ENCODE measurements around the gene CAPN15. TPM values are rescaled to one million over a fixed set of nuclear protein-coding genes. Genes with fewer than 3 reads are reported as not detected.

The CAPN15 gene
- total RNA-seq, 6 experiments from 2014 or later, result 17.3 to 34.3 (median 23.3) TPM

- WGBS (ENCODE audit: insufficient coverage, low coverage, low lambda C conversion rate, missing lambda C conversion rate), result no CpG with 5 or more reads among the region's 13 CpGs
Observed at GRCh38 chr16:520847-521246, 6.7 kb upstream of the CAPN15 start.

GRCh38 chr16:521381-522210 lies 5.9 kb upstream of the CAPN15 start:
- intact Hi-C loops (cut with DNase I), result no loop called here
- Histone ChIP-seq H3K36me3 (peaks cover 3 to 29% (median 6%) of the 10 kb centered on the region in 4 donors), H3K27ac (no peak overlapping the region), H3K4me3 (no peak overlapping the region), H3K9me3 (no peaks in the 10 kb centered on the region), H3K27me3 (no peaks in the 10 kb centered on the region), H3K4me1 (peaks cover 0 to 9% (median 4%) of the 10 kb centered on the region in 4 donors)
- no peak for DNase-seq
- WGBS (ENCODE audit: insufficient coverage, low coverage, low lambda C conversion rate, missing lambda C conversion rate), result 58% methylated on average over 4 of the region's 34 CpGs
- ATAC-seq, result peak in 1 of 4 donors; percentile 2
- no peak for TF ChIP-seq CTCF (IDR thresholded peaks at IDR 0.05)
- no peak for TF ChIP-seq POLR2A (IDR thresholded peaks at IDR 0.05)

More at GRCh38 chr16:520847-521246, 6.7 kb upstream of the CAPN15 start:
- intact Hi-C loops (cut with DNase I), result no loop called here
- no peaks in the 10 kb centered on the region for H3K9me3 ChIP-seq
- H3K4me3 ChIP-seq, result no peak overlapping the region
- H3K27me3 ChIP-seq, result no peaks in the 10 kb centered on the region
- H3K36me3 ChIP-seq, result peaks cover 3 to 36% (median 6%) of the 10 kb centered on the region in 4 donors
- no peak for TF ChIP-seq POLR2A (IDR thresholded peaks at IDR 0.05)
- no peak for ATAC-seq
- no peak overlapping the region for H3K27ac ChIP-seq
- H3K4me1 ChIP-seq, result peaks cover 0 to 2% (median under 1%) of the 10 kb centered on the region in 4 donors
- DNase-seq, result no peak

DNA sequence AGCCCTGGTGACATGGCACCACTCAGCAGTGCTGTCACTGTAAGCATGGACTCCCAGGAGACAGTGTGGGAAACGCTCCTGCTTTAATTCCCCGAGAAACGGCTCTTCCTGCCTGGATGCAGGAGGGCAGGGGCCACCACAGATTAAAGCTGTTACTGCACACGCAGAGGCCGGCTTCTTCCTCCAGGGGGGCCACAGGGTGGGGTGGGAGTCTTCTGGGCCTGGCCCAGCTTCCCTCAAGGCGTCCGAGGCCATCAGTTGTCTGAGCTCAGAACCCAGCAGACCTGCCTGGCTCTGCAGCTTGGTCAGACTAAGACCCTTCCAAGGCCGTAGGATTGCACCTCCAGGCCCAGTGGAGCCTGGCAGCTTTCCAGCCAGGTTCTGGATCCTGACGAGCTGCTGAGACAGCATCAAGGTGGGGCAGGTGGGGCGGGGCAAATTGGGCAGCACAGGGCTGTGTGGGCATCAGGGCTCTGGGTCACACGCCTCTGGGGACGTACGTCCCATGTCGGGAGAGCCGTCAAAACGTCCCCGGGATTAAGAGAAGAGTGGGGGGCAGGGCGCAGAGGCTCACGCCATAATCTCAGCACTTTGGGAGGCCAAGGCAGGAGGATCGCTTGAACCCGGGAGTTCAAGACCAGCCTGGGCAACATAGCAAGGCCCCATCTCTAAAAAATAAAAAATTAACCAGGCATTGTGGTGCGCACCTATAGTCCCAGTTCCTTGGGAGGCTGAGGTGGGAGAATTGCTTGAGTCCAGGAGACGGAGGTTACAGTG lies 5.0 kb upstream of the CAPN15 start:
- H3K4me1 ChIP-seq, result peaks cover 0 to 12% (median 4%) of the 10 kb centered on the region in 4 donors
- no peak overlapping the region for H3K27ac ChIP-seq
- DNase-seq (no peak), ATAC-seq (no peak)
- intact Hi-C loops (cut with DNase I), result no loop called here
- H3K4me3 ChIP-seq, result no peak overlapping the region
- H3K27me3 ChIP-seq, result no peaks in the 10 kb centered on the region
- H3K36me3 ChIP-seq, result peaks cover 3 to 25% (median 5%) of the 10 kb centered on the region in 4 donors
- H3K9me3 ChIP-seq, result no peaks in the 10 kb centered on the region
- TF ChIP-seq POLR2A (IDR thresholded peaks at IDR 0.05) (no peak), CTCF (IDR thresholded peaks at IDR 0.05) (no peak)
- 80% methylated on average over 9 of the region's 23 CpGs for WGBS (ENCODE audit: insufficient coverage, low coverage, low lambda C conversion rate, missing lambda C conversion rate)

DNA sequence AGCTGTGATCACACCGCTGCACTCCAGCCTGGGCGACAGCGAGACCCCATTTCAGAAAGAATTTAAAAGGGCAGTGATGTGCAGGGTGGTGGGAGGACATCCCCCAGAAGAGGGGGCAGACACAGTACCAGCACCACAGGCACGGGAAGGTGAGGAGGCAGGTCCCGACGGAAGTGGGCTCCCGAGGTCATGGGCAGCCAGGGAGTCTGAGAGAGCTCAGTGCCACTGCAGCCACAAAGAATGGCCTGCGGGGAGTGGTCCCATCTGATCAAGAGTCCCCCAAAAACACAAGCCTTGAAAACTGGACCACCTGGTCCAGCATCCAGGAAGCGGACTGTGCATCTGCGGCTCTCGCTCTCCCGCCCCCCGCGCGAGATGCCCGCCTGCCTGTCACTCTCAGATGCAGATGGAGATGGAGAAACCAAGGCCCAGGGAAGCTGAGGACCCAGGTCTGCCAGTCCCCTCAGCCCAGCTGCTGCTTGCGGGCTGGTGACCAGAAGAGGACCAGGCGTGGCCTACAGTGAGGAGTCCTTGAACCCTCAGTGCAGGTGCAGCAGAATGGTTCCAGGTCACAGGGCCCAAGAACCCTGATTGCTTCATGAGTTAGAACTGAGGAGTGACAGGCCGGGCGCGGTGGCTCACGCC lies 4.3 kb upstream of the CAPN15 start:
- no peak for DNase-seq
- TF ChIP-seq CTCF (IDR thresholded peaks at IDR 0.05) (no peak), POLR2A (IDR thresholded peaks at IDR 0.05) (no peak)
- no peak overlapping the region for H3K4me3 ChIP-seq
- no peaks in the 10 kb centered on the region for H3K27me3 ChIP-seq
- peaks cover 0 to 12% (median 4%) of the 10 kb centered on the region in 4 donors for H3K4me1 ChIP-seq
- peaks cover 3 to 25% (median 5%) of the 10 kb centered on the region in 4 donors for H3K36me3 ChIP-seq
- ATAC-seq, result no peak
- no peaks in the 10 kb centered on the region for H3K9me3 ChIP-seq
- WGBS (ENCODE audit: insufficient coverage, low coverage, low lambda C conversion rate, missing lambda C conversion rate), result 79% methylated on average over 5 of the region's 22 CpGs
- no peak overlapping the region for H3K27ac ChIP-seq
- intact Hi-C loops (cut with DNase I), result no loop called here

Measured in right lobe of liver (tissue), 6 donors.